Measurements from ENCODE around the gene CNTN4. TPM values are rescaled to one million over a fixed set of nuclear protein-coding genes. Genes with fewer than 3 reads are reported as not detected.

CNTN4 gene
- total RNA-seq, 1 donor from 2014 or later, result not detected

GRCh38 chr3:3102751-3103150 is 1004.1 kb downstream of the CNTN4 start:
- H3K36me3 ChIP-seq (ENCODE audit: insufficient read depth, low read length), result no peaks in the 10 kb centered on the region
- DNase-seq (ENCODE audit: low read depth) (no peak), FAIRE-seq (no peak)
- no peak overlapping the region for H3K27ac ChIP-seq (ENCODE audit: low read depth, low read length)
- Mint-ChIP-seq H3K36me3 (ENCODE audit: low read depth, unreplicated experiment) (no peaks in the 10 kb centered on the region), H3K9me3 (ENCODE audit: unreplicated experiment) (peaks cover 2% of the 10 kb centered on the region), H3K4me3 (ENCODE audit: unreplicated experiment) (no peak overlapping the region), H3K27ac (ENCODE audit: unreplicated experiment) (no peak overlapping the region), H3K4me1 (ENCODE audit: low read depth, unreplicated experiment) (no peaks in the 10 kb centered on the region), H3K27me3 (ENCODE audit: low read depth, unreplicated experiment) (no peaks in the 10 kb centered on the region)
- no peaks in the 10 kb centered on the region for H3K27me3 ChIP-seq (ENCODE audit: insufficient read depth, low read length)
- no peak for TF ChIP-seq EZH2 (IDR thresholded peaks at IDR 0.05; ENCODE audit: insufficient read depth, low read length)
- no peak for TF ChIP-seq CTCF (IDR thresholded peaks at IDR 0.05; ENCODE audit: insufficient read depth, low read depth, low read length)
- H4K20me1 ChIP-seq (ENCODE audit: insufficient read depth, low read length), result no peaks in the 10 kb centered on the region
- no peak overlapping the region for H3K9ac ChIP-seq (ENCODE audit: low read length)
- H3K79me2 ChIP-seq (ENCODE audit: insufficient read depth, low read length), result no peaks in the 10 kb centered on the region
- no peaks in the 10 kb centered on the region for H3K9me3 ChIP-seq (ENCODE audit: insufficient read depth, low read depth, low read length)
- no peak overlapping the region for H3K4me3 ChIP-seq (ENCODE audit: insufficient read depth, low read depth, low read length)
- no peak overlapping the region for H2AFZ ChIP-seq (ENCODE audit: low read depth, low read length)
- no peak overlapping the region for H3K4me2 ChIP-seq (ENCODE audit: low read length)
- H3K4me1 ChIP-seq (ENCODE audit: insufficient read depth, low read length), result no peaks in the 10 kb centered on the region

- H3K27me3 ChIP-seq (ENCODE audit: insufficient read depth, low read length), result no peaks in the 10 kb centered on the region
- TF ChIP-seq CTCF (IDR thresholded peaks at IDR 0.05; ENCODE audit: insufficient read depth, low read depth, low read length) (no peak), EZH2 (IDR thresholded peaks at IDR 0.05; ENCODE audit: insufficient read depth, low read length) (no peak)
- DNase-seq (ENCODE audit: low read depth) (no peak), FAIRE-seq (no peak)
- no peaks in the 10 kb centered on the region for H3K79me2 ChIP-seq (ENCODE audit: insufficient read depth, low read length)
- H3K9ac ChIP-seq (ENCODE audit: low read length), result no peak overlapping the region
- Mint-ChIP-seq H3K4me3 (ENCODE audit: unreplicated experiment) (no peak overlapping the region), H3K36me3 (ENCODE audit: low read depth, unreplicated experiment) (no peaks in the 10 kb centered on the region), H3K4me1 (ENCODE audit: low read depth, unreplicated experiment) (no peaks in the 10 kb centered on the region), H3K27ac (ENCODE audit: unreplicated experiment) (no peak overlapping the region), H3K9me3 (ENCODE audit: unreplicated experiment) (no peaks in the 10 kb centered on the region), H3K27me3 (ENCODE audit: low read depth, unreplicated experiment) (no peaks in the 10 kb centered on the region)
- H4K20me1 ChIP-seq (ENCODE audit: insufficient read depth, low read length), result no peaks in the 10 kb centered on the region
- H3K9me3 ChIP-seq (ENCODE audit: insufficient read depth, low read depth, low read length), result no peaks in the 10 kb centered on the region
- H3K27ac ChIP-seq (ENCODE audit: low read depth, low read length), result no peak overlapping the region
- H3K4me1 ChIP-seq (ENCODE audit: insufficient read depth, low read length), result no peaks in the 10 kb centered on the region
- H3K36me3 ChIP-seq (ENCODE audit: insufficient read depth, low read length), result no peaks in the 10 kb centered on the region
- H3K4me2 ChIP-seq (ENCODE audit: low read length), result no peak overlapping the region
- H3K4me3 ChIP-seq (ENCODE audit: insufficient read depth, low read depth, low read length), result no peak overlapping the region
- no peak overlapping the region for H2AFZ ChIP-seq (ENCODE audit: low read depth, low read length)
These were observed 1006.6 kb downstream of the CNTN4 start for GRCh38 chr3:3105246-3105645.

GRCh38 chr3:3105815-3106214 is 1007.1 kb downstream of the CNTN4 start:
- Histone ChIP-seq H3K4me3 (ENCODE audit: insufficient read depth, low read depth, low read length) (no peak overlapping the region), H3K79me2 (ENCODE audit: insufficient read depth, low read length) (no peaks in the 10 kb centered on the region), H3K4me2 (ENCODE audit: low read length) (no peak overlapping the region), H3K4me1 (ENCODE audit: insufficient read depth, low read length) (no peaks in the 10 kb centered on the region), H3K36me3 (ENCODE audit: insufficient read depth, low read length) (no peaks in the 10 kb centered on the region), H3K27ac (ENCODE audit: low read depth, low read length) (no peak overlapping the region), H3K27me3 (ENCODE audit: insufficient read depth, low read length) (no peaks in the 10 kb centered on the region), H2AFZ (ENCODE audit: low read depth, low read length) (no peak overlapping the region), H3K9me3 (ENCODE audit: insufficient read depth, low read depth, low read length) (no peaks in the 10 kb centered on the region), H4K20me1 (ENCODE audit: insufficient read depth, low read length) (no peaks in the 10 kb centered on the region), H3K9ac (ENCODE audit: low read length) (no peak overlapping the region)
- FAIRE-seq (no peak), DNase-seq (ENCODE audit: low read depth) (no peak)
- H3K4me3 Mint-ChIP-seq (ENCODE audit: unreplicated experiment), result no peak overlapping the region
- no peaks in the 10 kb centered on the region for H3K9me3 Mint-ChIP-seq (ENCODE audit: unreplicated experiment)
- H3K4me1 Mint-ChIP-seq (ENCODE audit: low read depth, unreplicated experiment), result no peaks in the 10 kb centered on the region
- no peaks in the 10 kb centered on the region for H3K36me3 Mint-ChIP-seq (ENCODE audit: low read depth, unreplicated experiment)
- TF ChIP-seq EZH2 (IDR thresholded peaks at IDR 0.05; ENCODE audit: insufficient read depth, low read length), result no peak
- peak overlapping the region; percentile 2 for H3K27ac Mint-ChIP-seq (ENCODE audit: unreplicated experiment)
- no peaks in the 10 kb centered on the region for H3K27me3 Mint-ChIP-seq (ENCODE audit: low read depth, unreplicated experiment)
